GM18502 (cell line): ENCODE results near the gene VPS26B.

Experiments
- ATAC-seq: cut with Tn5 transposase; IDR thresholded peaks from one replicate; pipeline ENCODE4 v1.9.1; 2021; ENCODE audit warnings: mild to moderate bottlenecking; ENCODE audit not compliant: unreplicated experiment, poor library complexity

The VPS26B gene

GRCh38 chr11:134230339-134230738, 5.9 kb downstream of the VPS26B start:
- ATAC-seq, result no peak

- ATAC-seq, result no peak
These were observed 7.6 kb downstream of the VPS26B start for GRCh38 chr11:134231958-134232659.

- ATAC-seq, result no peak
These were observed 9.3 kb downstream of the VPS26B start for GRCh38 chr11:134233729-134234179.

- no peak for ATAC-seq
These were observed 10.9 kb downstream of the VPS26B start for GRCh38 chr11:134235399-134235798.

GRCh38 chr11:134236834-134237556, 12.5 kb downstream of the VPS26B start:
- ATAC-seq, result no peak

DNA sequence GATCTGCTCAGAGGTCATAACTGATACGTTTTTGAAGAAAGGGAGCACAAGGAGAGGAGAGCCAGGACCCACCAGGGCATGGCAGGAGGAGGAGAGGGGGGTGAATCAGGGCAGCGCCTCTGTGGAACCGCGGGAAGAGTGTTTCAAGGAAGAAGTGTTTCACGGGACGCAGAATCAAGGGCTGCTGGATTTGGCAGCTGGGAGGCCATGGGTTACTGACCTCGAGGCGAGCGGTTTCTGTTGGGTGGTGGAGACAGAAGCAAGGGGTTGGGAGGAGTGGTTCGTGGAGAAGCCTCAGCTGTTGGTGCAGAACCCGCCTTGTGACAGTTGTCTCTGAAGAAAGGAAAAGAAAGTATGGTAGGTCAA, 13.1 kb downstream of the VPS26B start:
- no peak for ATAC-seq

GRCh38 chr11:134238956-134239355, 14.5 kb downstream of the VPS26B start:
- ATAC-seq, result no peak

DNA sequence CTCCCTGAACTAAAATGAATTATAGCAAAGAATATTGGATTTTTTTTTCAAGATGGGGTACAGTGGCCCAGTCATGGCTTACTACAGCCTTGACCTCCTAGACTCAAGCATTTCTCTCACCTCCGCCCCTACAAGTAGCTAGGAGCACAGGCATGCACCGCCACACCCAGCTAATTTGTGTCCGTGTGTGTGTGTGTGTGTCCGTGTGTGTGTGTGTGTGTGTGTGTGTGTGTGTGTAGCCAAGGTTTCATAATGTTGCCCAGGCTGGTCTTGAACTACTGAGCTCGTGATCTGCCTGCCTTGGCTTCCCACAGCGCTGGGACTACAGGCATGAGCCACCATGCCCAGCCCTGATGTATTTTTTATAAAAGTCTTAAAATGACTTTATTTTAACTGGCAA, 16.1 kb downstream of the VPS26B start:
- ATAC-seq, result no peak

- ATAC-seq, result no peak
These were observed 17.9 kb downstream of the VPS26B start for GRCh38 chr11:134242376-134242775.

GRCh38 chr11:134243913-134244312, 19.4 kb downstream of the VPS26B start:
- ATAC-seq, result no peak

GRCh38 chr11:134244593-134244992, 20.1 kb downstream of the VPS26B start:
- ATAC-seq, result peak; percentile 84

DNA sequence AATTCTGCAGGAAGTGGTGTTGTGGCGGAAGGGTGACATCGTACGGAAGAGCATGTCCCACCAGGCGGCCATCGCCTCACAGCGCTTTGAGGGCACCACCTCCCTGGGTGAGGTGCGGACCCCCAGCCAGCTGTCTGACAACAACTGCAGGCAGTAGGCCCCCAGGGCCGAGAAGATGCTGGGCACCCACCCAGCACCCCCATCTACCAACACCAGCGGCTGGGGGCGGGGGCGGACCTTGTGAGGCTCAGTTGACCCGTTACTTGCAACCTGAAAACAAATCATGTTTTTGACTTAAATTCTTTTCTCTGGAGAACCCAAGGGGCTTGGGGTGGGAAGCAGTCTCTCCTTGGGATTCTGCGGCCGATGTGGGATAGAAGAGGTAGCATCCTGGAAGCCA, 21.0 kb downstream of the VPS26B start:
- no peak for ATAC-seq

- ATAC-seq, result no peak
These were observed 21.6 kb downstream of the VPS26B start for GRCh38 chr11:134246100-134246499.

- ATAC-seq, result no peak
These were observed 22.2 kb downstream of the VPS26B start for GRCh38 chr11:134246678-134247077.

DNA sequence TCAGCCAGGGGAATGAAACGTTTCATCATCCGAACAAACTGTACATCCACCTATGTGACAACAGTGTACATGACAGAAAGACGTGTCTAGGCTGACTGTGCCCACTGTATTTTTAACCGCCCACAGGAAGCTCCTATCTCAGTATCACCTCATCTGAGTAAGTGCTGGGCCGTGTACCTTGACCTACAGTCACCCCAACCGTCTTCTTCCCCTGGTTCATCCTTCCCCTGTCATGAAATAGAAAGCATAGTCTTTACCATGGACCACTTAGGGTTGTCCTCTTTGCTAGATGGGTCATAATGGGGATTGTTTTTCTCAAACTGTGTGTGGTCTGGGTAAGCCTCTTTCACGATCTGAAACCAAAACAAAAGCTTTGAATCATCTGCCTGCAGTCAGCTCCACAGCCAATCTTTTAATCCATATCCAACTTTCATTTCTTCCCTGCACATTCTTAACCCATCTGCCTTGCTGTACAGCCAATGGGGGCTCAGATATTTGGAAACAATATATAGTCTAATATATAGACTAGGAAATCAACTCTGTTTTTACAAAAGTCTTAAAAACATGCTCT, 24.5 kb downstream of the VPS26B start:
- ATAC-seq, result no peak

GRCh38 chr11:134250246-134250645, 25.8 kb downstream of the VPS26B start:
- no peak for ATAC-seq

DNA sequence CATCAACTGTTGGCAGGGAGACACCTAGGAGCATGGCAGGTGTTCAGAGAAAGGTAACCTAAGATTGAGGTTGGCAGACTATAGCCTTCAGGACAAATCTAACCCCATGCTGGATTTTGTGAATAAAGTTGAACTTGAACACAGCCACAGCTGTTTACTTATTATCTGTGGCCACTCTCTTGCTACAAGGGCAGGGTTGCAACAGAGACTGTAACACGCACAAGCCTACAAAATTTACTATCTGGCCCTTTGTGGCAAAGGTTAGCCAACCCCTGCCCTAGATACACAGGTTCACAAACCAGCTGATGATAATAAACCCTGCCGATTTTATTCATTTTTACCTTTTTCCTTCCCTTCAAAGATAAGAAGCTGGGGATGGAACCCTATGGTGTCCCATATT, 26.2 kb downstream of the VPS26B start:
- no peak for ATAC-seq

GRCh38 chr11:134252346-134253187, 28.1 kb downstream of the VPS26B start:
- peak; percentile 32 for ATAC-seq

GRCh38 chr11:134253188-134253993, 28.9 kb downstream of the VPS26B start, which contains the start of the genes ACAD8 and THYN1:
ACAD8 (plus strand) TSS chr11:134253568; CDS start chr11:134253601, 33 bp downstream.
THYN1 (minus strand) TSS chr11:134253352; CDS start chr11:134252882, 470 bp downstream.
- peak; percentile 99 for ATAC-seq
